ENCODE data around the gene AUTS2.

GRCh38 chr7:70569335-70569819 lies 971.1 kb downstream of the AUTS2 start:
- no peak for TF ChIP-seq CTCF (IDR thresholded peaks at IDR 0.05)
- TF ChIP-seq POLR2A (IDR thresholded peaks at IDR 0.05), result no peak
